Large intestine (tissue), 3 donors: ENCODE data around the gene ADCY7. TPM values are rescaled to one million over a fixed set of nuclear protein-coding genes. Genes with fewer than 3 reads are reported as not detected.

Experiments
- DNase-seq, 2 donors: peaks; one replicate each; pipeline versions ENCODE4 v3.0.0 to v3.0.0-alpha.2; 2013
- H3K27ac ChIP-seq: one replicate; pipeline ENCODE4 v1.5.1; 2013; ENCODE audit warnings: low read length
- H3K27me3 ChIP-seq: 2 replicates; pipeline ENCODE4 v1.6.1; 2013; ENCODE audit warnings: low read length; ENCODE audit not compliant: control insufficient read depth, insufficient read depth
- H3K36me3 ChIP-seq: 2 replicates; pipeline ENCODE4 v1.6.1; 2013; ENCODE audit warnings: low read length; ENCODE audit not compliant: control insufficient read depth, insufficient read depth
- H3K4me1 ChIP-seq: one replicate; pipeline ENCODE4 v1.6.1; 2013; ENCODE audit warnings: low read length; ENCODE audit not compliant: control insufficient read depth, insufficient read depth
- H3K4me3 ChIP-seq: one replicate; pipeline ENCODE4 v1.5.1; 2013; ENCODE audit warnings: low read length
- H3K9me3 ChIP-seq: one replicate; pipeline ENCODE4 v1.6.1; 2013; ENCODE audit warnings: mild to moderate bottlenecking, low read depth, low read length, moderate library complexity; ENCODE audit not compliant: control insufficient read depth
- WGBS: methylation state at CpG from one replicate; pipeline ENCODE4 v1.1.5; 2013; ENCODE audit warnings: low lambda C conversion rate; ENCODE audit not compliant: insufficient coverage; 5-methylcytosine and 5-hydroxymethylcytosine counted together
- polyA plus RNA-seq: library from polyadenylated mRNA; unstranded; fragments of 120-200 nt; gene quantifications from one replicate; pipeline ENCODE4 v1.2.1, GENCODE V29; 2013

The ADCY7 gene
- polyA plus RNA-seq, 1 donor, result 10.0 TPM

- Histone ChIP-seq H3K27ac (no peak overlapping the region), H3K9me3 (no peaks in the 10 kb centered on the region), H3K36me3 (peaks cover 11% of the 10 kb centered on the region), H3K27me3 (no peaks in the 10 kb centered on the region), H3K4me1 (no peaks in the 10 kb centered on the region), H3K4me3 (no peak overlapping the region)
- no CpG with 5 or more reads among the region's 18 CpGs for WGBS
- no peak for DNase-seq
Observed at GRCh38 chr16:50308237-50308965, 42.0 kb downstream of the ADCY7 start.

- H3K27ac ChIP-seq, result no peak overlapping the region
- H3K27me3 ChIP-seq, result no peaks in the 10 kb centered on the region
- peaks cover 16% of the 10 kb centered on the region for H3K36me3 ChIP-seq
- no peak for DNase-seq
- H3K9me3 ChIP-seq, result no peaks in the 10 kb centered on the region
- WGBS, result no CpG with 5 or more reads among the region's 11 CpGs
- H3K4me3 ChIP-seq, result no peak overlapping the region
- no peaks in the 10 kb centered on the region for H3K4me1 ChIP-seq
Observed at GRCh38 chr16:50309156-50309526, 42.8 kb downstream of the ADCY7 start.

- no CpG with 5 or more reads among the region's 15 CpGs for WGBS
- DNase-seq, result no peak
- no peak overlapping the region for H3K27ac ChIP-seq
- no peaks in the 10 kb centered on the region for H3K9me3 ChIP-seq
- H3K4me1 ChIP-seq, result no peaks in the 10 kb centered on the region
- H3K27me3 ChIP-seq, result no peaks in the 10 kb centered on the region
- peaks cover 19% of the 10 kb centered on the region for H3K36me3 ChIP-seq
- H3K4me3 ChIP-seq, result no peak overlapping the region
Observed at GRCh38 chr16:50309527-50310307, 43.4 kb downstream of the ADCY7 start.

- no peak for DNase-seq
- Histone ChIP-seq H3K4me3 (no peak overlapping the region), H3K36me3 (peaks cover 27% of the 10 kb centered on the region), H3K9me3 (no peaks in the 10 kb centered on the region), H3K27me3 (no peaks in the 10 kb centered on the region), H3K27ac (no peak overlapping the region), H3K4me1 (no peaks in the 10 kb centered on the region)
- WGBS, result no CpG with 5 or more reads among the region's 18 CpGs
Observed at GRCh38 chr16:50310308-50311133, 44.2 kb downstream of the ADCY7 start.

GRCh38 chr16:50311134-50311528, 44.8 kb downstream of the ADCY7 start:
- DNase-seq, result no peak

GRCh38 chr16:50311891-50312501, 45.6 kb downstream of the ADCY7 start:
- no peaks in the 10 kb centered on the region for H3K27me3 ChIP-seq
- no peak for DNase-seq
- peaks cover 41% of the 10 kb centered on the region for H3K36me3 ChIP-seq
- no peaks in the 10 kb centered on the region for H3K4me1 ChIP-seq
- no peak overlapping the region for H3K27ac ChIP-seq
- no peaks in the 10 kb centered on the region for H3K9me3 ChIP-seq
- no peak overlapping the region for H3K4me3 ChIP-seq
- 60% methylated on average over 3 of the region's 22 CpGs for WGBS

More at GRCh38 chr16:50311134-50311528, 44.8 kb downstream of the ADCY7 start:
- no peaks in the 10 kb centered on the region for H3K4me1 ChIP-seq
- WGBS, result no CpG with 5 or more reads among the region's 4 CpGs
- no peaks in the 10 kb centered on the region for H3K9me3 ChIP-seq
- H3K27me3 ChIP-seq, result no peaks in the 10 kb centered on the region
- H3K27ac ChIP-seq, result no peak overlapping the region
- H3K4me3 ChIP-seq, result no peak overlapping the region
- peaks cover 33% of the 10 kb centered on the region for H3K36me3 ChIP-seq

GRCh38 chr16:50313596-50314478, 47.5 kb downstream of the ADCY7 start:
- no peaks in the 10 kb centered on the region for H3K27me3 ChIP-seq
- no peaks in the 10 kb centered on the region for H3K9me3 ChIP-seq
- WGBS, result no CpG with 5 or more reads among the region's 31 CpGs
- H3K4me1 ChIP-seq, result no peaks in the 10 kb centered on the region
- H3K4me3 ChIP-seq, result no peak overlapping the region
- no peak for DNase-seq
- H3K36me3 ChIP-seq, result peaks cover 53% of the 10 kb centered on the region
- H3K27ac ChIP-seq, result no peak overlapping the region

GRCh38 chr16:50314665-50315064, 48.3 kb downstream of the ADCY7 start:
- no peak for DNase-seq
- Histone ChIP-seq H3K4me1 (no peaks in the 10 kb centered on the region), H3K9me3 (no peaks in the 10 kb centered on the region), H3K27ac (no peak overlapping the region), H3K36me3 (peaks cover 60% of the 10 kb centered on the region), H3K4me3 (no peak overlapping the region), H3K27me3 (no peaks in the 10 kb centered on the region)
- 80% methylated on average over 1 of the region's 8 CpGs for WGBS

GRCh38 chr16:50315346-50315997, 49.1 kb downstream of the ADCY7 start:
- Histone ChIP-seq H3K27ac (no peak overlapping the region), H3K4me1 (no peaks in the 10 kb centered on the region), H3K36me3 (peaks cover 68% of the 10 kb centered on the region), H3K4me3 (no peak overlapping the region), H3K27me3 (no peaks in the 10 kb centered on the region), H3K9me3 (no peaks in the 10 kb centered on the region)
- no peak for DNase-seq
- WGBS, result no CpG with 5 or more reads among the region's 15 CpGs
